ENCODE data around the gene TRPT1. TPM values are rescaled to one million over a fixed set of nuclear protein-coding genes. Genes with fewer than 3 reads are reported as not detected.

The TRPT1 gene
- total and polyA plus RNA-seq, 9 of the 15 experiments (the other 6 are each of a cell fraction or from before 2014, with no cell fraction given) = 4.6 to 41.7 (median 23.1) TPM

DNA sequence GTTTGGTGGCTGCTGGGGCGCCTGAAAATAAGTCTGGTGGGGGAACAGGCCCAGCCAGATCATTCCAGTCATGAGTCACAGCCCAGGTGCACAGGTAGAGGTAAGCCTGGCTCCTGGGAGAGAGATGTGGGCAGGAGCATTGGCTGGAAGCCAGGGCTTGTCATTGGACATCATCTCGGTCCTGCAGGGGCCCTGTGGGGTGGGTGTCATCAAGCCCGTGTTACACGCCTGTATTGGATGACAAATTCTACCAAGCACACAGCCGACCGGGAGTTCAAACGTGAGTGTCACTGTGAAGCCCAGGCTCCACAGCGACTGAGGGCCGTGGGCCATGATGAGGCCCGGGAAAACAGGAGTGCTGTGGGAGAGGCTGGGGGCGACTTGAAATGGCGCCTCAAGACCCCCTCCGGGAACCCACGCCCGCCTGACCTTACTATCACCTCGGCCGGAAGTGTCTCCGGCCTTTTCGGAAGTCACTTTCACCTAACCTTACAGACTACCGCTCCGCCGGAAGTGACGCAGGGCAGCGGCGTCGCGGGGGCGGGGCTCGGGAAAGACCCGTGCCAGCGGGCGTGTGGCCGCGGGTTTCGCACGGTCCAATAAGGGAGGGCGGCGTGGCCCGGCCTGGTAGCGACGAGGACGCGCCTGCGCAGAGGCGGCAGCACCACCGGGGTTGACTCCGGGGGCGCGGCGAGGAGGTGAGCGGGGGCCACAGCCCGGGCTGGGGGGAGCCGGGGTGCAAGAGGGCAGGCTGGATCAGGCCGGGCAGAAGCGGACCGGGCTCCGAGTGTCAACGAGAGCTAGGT, 14.7 kb upstream of the TRPT1 start, which contains the start of gene FKBP2 (continued):
- TF ChIP-seq STAT6 (CRISPR knock-in tag; IDR thresholded peaks at IDR 0.05) = no peak
- no peak for TF ChIP-seq GTF3C2 (IDR thresholded peaks at IDR 0.05; ENCODE audit: borderline replicate concordance, extremely low read depth, insufficient read length)
- 0 out of 2 replicates have a peak, but pooled peaks have one; percentile 9 for TF ChIP-seq ELK3 (CRISPR knock-in tag; IDR thresholded peaks at IDR 0.05)
- no peak for TF ChIP-seq CAMTA2 (CRISPR knock-in tag; conservative IDR thresholded peaks at IDR 0.05)
- no peak for TF ChIP-seq FIP1L1 (IDR thresholded peaks at IDR 0.05; ENCODE audit: low read depth, low read length, poor library complexity, severe bottlenecking)
- peak; percentile 76 for TF ChIP-seq KLF1 (tag; IDR thresholded peaks at IDR 0.05)
- TF ChIP-seq ZSCAN32 (CRISPR knock-in tag; IDR thresholded peaks at IDR 0.05) = 0 out of 2 replicates have a peak, but pooled peaks have one; percentile 25
- TF ChIP-seq ZZZ3 (IDR thresholded peaks at IDR 0.05) = no peak
- peak; percentile 33 for TF ChIP-seq CHD1 (IDR thresholded peaks at IDR 0.05; ENCODE audit: low read length)
- TF ChIP-seq KDM1A (IDR thresholded peaks at IDR 0.05) = no peak
- no peak for TF ChIP-seq SNRNP70 (optimal IDR thresholded peaks at IDR 0.05; ENCODE audit: low read depth, low read length)
- TF ChIP-seq ZNF76 (CRISPR knock-in tag; IDR thresholded peaks at IDR 0.05; ENCODE audit: borderline replicate concordance) = 0 out of 2 replicates have a peak, but pooled peaks have one; percentile 10
- TF ChIP-seq, protein P1, sequence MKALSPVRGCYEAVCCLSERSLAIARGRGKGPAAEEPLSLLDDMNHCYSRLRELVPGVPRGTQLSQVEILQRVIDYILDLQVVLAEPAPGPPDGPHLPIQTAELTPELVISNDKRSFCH (CRISPR knock-in tag; IDR thresholded peaks at IDR 0.05) = no peak
- TF ChIP-seq, protein P1 (tag; IDR thresholded peaks at IDR 0.05) = no peak
- TF ChIP-seq C11orf30 (IDR thresholded peaks at IDR 0.05; ENCODE audit: low read depth) = peak; percentile 55; the same call in 1 of the 2 replicates
- peak; percentile 67; the same call in 1 of the 2 replicates for TF ChIP-seq BRD4 (IDR thresholded peaks at IDR 0.05)
- TF ChIP-seq ETV1 (tag; conservative IDR thresholded peaks at IDR 0.05; ENCODE audit: low read depth) = peak; percentile 92; the same call in 1 of the 2 replicates
- TF ChIP-seq ZNF589 (CRISPR knock-in tag; IDR thresholded peaks at IDR 0.05; ENCODE audit: low read depth) = peak; percentile 50; the same call in 1 of the 2 replicates
